Measurements from ENCODE around the gene TMCO4. TPM values are rescaled to one million over a fixed set of nuclear protein-coding genes. Genes with fewer than 3 reads are reported as not detected.
"Not testable (repeated sequence)": the region's sequence is repeated elsewhere in the genome, so short reads cannot be mapped to it uniquely, and the experiment has no call there.

The TMCO4 gene
- total and polyA plus RNA-seq, 3 donors from 2014 or later = 10.5 to 17.7 (median 14.9) TPM

DNA sequence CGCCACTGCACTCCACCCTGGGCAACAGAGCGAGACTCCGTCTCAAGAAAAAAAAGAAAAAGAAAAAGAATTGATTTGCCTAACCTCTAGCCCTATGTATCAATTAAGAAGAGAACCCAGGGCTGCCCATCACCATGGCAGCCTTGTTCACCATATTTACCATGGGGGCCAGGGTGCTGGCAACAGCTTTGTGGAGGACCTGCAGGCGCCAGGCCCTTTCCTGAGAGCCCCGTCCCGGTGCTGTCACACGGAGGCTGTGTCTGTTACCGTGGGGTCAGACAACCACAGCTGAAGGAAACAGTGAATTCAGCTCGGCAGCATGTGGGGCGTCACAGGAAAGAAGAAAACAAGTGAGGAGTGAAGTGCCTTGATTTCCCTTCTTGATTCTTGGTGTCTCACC is 162.1 kb downstream of the TMCO4 start:
- Histone ChIP-seq H3K9me3 (no peaks in the 10 kb centered on the region), H3K27me3 (no peaks in the 10 kb centered on the region), H3K4me3 (no peak overlapping the region), H3K36me3 (ENCODE audit: low read depth, missing control alignments) (no peaks in the 10 kb centered on the region), H3K4me1 (no peaks in the 10 kb centered on the region), H3K27ac (no peak overlapping the region)
- intact Hi-C loops (cut with DNase I; ENCODE audit: low total_unique reads) = no loop called here
- no peak for TF ChIP-seq POLR2A (IDR thresholded peaks at IDR 0.05)
- TF ChIP-seq, protein P1, sequence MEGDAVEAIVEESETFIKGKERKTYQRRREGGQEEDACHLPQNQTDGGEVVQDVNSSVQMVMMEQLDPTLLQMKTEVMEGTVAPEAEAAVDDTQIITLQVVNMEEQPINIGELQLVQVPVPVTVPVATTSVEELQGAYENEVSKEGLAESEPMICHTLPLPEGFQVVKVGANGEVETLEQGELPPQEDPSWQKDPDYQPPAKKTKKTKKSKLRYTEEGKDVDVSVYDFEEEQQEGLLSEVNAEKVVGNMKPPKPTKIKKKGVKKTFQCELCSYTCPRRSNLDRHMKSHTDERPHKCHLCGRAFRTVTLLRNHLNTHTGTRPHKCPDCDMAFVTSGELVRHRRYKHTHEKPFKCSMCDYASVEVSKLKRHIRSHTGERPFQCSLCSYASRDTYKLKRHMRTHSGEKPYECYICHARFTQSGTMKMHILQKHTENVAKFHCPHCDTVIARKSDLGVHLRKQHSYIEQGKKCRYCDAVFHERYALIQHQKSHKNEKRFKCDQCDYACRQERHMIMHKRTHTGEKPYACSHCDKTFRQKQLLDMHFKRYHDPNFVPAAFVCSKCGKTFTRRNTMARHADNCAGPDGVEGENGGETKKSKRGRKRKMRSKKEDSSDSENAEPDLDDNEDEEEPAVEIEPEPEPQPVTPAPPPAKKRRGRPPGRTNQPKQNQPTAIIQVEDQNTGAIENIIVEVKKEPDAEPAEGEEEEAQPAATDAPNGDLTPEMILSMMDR (IDR thresholded peaks at IDR 0.05) = no peak
- DNase-seq = no peak
- 94% methylated on average over 10 of the region's 10 CpGs for WGBS, 2 donors

DNA sequence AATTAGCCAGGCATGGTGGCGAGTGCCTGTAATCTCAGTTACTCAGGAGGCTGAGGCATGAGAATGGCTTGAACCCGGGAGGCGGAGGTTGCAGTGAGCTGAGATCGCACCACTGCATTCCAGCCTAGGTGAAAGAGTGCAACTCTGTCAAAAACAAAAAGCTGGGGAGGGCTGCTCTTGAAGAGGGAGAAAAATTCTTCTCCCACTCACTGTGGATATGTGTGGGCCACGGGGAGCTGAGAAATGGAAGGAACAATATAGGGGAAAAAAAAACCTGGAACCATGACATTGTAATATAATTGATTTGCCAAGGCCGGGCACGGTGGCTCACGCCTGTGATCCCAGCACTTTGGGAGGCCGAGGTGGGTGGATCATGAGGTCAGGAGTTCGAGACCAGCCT is 163.0 kb downstream of the TMCO4 start:
- H3K27ac ChIP-seq; DNase-seq; intact Hi-C loops (cut with DNase I; ENCODE audit: low total_unique reads); H3K9me3 ChIP-seq; H3K4me1 ChIP-seq; H3K36me3 ChIP-seq (ENCODE audit: low read depth, missing control alignments); H3K27me3 ChIP-seq; H3K4me3 ChIP-seq: not testable (repeated sequence)
- WGBS, 2 donors = 90 to 91% methylated on average over 10 of the region's 10 CpGs

DNA sequence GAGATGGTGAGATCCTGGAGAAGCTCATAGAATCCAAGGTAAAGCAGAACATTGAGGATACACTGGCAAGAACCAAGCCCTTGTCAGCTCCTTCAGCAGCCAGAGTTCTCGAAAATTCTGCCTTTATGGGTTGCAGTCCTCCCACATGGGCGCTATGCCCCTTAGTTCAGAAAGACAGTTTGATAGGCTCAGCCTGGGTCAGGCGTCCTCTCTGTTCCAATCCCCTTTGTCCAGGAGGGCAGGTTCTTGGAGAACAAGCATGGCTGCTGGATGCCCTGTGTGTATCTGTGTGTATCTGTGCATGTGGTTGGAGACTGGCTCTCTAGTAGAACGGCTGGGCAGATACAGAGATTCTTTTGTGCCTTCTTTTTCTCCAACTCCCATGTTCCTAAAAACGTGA is 163.7 kb downstream of the TMCO4 start:
- TF ChIP-seq, protein P1 (IDR thresholded peaks at IDR 0.05) = no peak
- no peak for TF ChIP-seq POLR2A (IDR thresholded peaks at IDR 0.05)
- H3K27me3 ChIP-seq = no peaks in the 10 kb centered on the region
- DNase-seq = no peak
- no peak overlapping the region for H3K27ac ChIP-seq
- no peaks in the 10 kb centered on the region for H3K4me1 ChIP-seq
- WGBS, 2 donors = 85 to 87% methylated on average over 5 of the region's 5 CpGs
- no peaks in the 10 kb centered on the region for H3K9me3 ChIP-seq
- H3K36me3 ChIP-seq (ENCODE audit: low read depth, missing control alignments) = no peaks in the 10 kb centered on the region
- intact Hi-C loops (cut with DNase I; ENCODE audit: low total_unique reads) = no loop called here
- no peak overlapping the region for H3K4me3 ChIP-seq

DNA sequence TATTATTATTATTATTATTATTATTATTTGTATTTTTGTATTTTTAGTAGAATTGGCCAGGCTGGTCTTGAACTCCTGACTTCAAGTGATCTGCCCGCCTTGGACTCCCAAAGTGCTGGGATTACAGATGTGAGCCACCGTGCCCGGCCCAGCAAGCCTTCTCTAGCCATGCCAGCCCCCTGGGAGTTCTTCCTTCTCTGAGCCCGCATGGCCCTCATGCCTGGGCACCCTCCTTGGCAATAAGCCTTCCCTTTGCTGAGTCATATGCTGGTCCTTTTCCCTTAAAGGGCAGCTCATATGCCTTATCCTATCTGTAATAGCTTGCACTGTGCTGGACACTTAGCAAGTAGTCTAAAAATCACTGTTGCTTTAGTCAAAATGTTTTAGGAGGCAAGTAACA is 164.1 kb downstream of the TMCO4 start:
- Histone ChIP-seq H3K27me3 (no peaks in the 10 kb centered on the region), H3K27ac (no peak overlapping the region), H3K36me3 (ENCODE audit: low read depth, missing control alignments) (no peaks in the 10 kb centered on the region), H3K9me3 (no peaks in the 10 kb centered on the region), H3K4me1 (no peaks in the 10 kb centered on the region), H3K4me3 (no peak overlapping the region)
- TF ChIP-seq, protein P1 (IDR thresholded peaks at IDR 0.05) = no peak
- no peak for TF ChIP-seq POLR2A (IDR thresholded peaks at IDR 0.05)
- no peak for DNase-seq
- 85 to 98% methylated on average over 4 of the region's 4 CpGs for WGBS, 2 donors
- intact Hi-C loops (cut with DNase I; ENCODE audit: low total_unique reads) = no loop called here

DNA sequence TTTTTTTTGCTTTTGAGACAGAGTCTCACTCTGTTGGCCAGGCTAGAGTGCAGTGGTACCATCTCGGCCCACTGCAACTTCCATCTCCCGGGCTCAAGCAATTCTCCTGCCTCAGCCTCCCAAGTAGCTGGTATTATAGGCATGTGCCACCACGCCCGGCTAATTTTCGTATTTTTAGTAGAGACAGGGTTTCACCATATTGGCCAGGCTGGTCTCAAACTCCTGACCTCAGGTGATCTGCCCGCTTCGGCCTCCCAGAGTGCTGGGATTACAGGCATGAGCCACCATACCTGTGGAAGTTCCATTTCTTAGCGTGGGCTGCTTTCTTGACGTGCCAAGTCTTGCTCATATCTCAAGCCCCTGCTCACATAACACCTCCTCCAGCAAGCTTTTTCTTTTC is 164.7 kb downstream of the TMCO4 start:
- H3K4me3 ChIP-seq; H3K4me1 ChIP-seq; DNase-seq; H3K27me3 ChIP-seq; intact Hi-C loops (cut with DNase I; ENCODE audit: low total_unique reads); H3K27ac ChIP-seq; H3K9me3 ChIP-seq; H3K36me3 ChIP-seq (ENCODE audit: low read depth, missing control alignments): not testable (repeated sequence)
- WGBS, 2 donors = 93 to 96% methylated on average over 9 of the region's 9 CpGs

DNA sequence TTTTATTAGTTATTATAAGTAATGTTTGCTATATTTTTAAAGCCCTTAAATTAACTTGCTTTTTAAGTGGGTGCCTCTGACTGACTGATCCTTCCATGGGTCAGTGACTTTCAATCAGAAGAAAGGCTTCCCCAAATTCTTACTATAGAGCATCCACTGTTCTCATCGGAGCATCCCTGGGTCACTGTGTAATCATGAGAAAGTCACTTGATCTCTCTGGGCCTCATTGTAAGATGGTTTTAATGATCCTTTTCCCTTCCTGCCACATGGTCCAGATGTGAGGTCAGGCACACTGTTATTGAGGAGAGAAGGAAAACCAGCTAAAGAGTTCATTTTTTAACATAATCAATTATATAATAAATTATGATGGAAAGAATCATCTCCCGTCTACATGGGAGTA is 166.6 kb downstream of the TMCO4 start:
- no peak overlapping the region for H3K27ac ChIP-seq
- intact Hi-C loops (cut with DNase I; ENCODE audit: low total_unique reads) = no loop called here
- H3K9me3 ChIP-seq = no peaks in the 10 kb centered on the region
- WGBS, 2 donors = 91 to 92% methylated on average over 2 of the region's 2 CpGs
- DNase-seq = no peak
- H3K4me3 ChIP-seq = no peak overlapping the region
- H3K27me3 ChIP-seq = no peaks in the 10 kb centered on the region
- TF ChIP-seq POLR2A (IDR thresholded peaks at IDR 0.05) = no peak
- TF ChIP-seq, protein P1 (IDR thresholded peaks at IDR 0.05) = no peak
- H3K36me3 ChIP-seq (ENCODE audit: low read depth, missing control alignments) = no peaks in the 10 kb centered on the region
- no peaks in the 10 kb centered on the region for H3K4me1 ChIP-seq

Other genes starting within 250 kb of the TMCO4 start
- gene NBL1, start 155.6 kb downstream of the TMCO4 start, total RNA-seq = 10 to 100 TPM; 44.3 to 73.3 TPM
- 141 TPM for gene NBL1, start 155.6 kb downstream of the TMCO4 start, polyA plus RNA-seq (ENCODE audit: insufficient read depth, low read depth, low replicate concordance)
- gene HTR6, start 135.0 kb downstream of the TMCO4 start, total RNA-seq = under 1 TPM; 0.55 to 0.68 TPM
- gene HTR6, start 135.0 kb downstream of the TMCO4 start, polyA plus RNA-seq (ENCODE audit: insufficient read depth, low read depth, low replicate concordance) = 0.21 TPM
- under 1 TPM in 1 of 2 donors, not detected in 1; 0.19 TPM for gene RNF186, start 15.4 kb upstream of the TMCO4 start, total RNA-seq
- not detected for gene RNF186, start 15.4 kb upstream of the TMCO4 start, polyA plus RNA-seq (ENCODE audit: insufficient read depth, low read depth, low replicate concordance)
- 10 to 100 TPM; 29.7 to 37.6 TPM for gene OTUD3, start 82.5 kb upstream of the TMCO4 start, total RNA-seq
- 22.8 TPM for gene OTUD3, start 82.5 kb upstream of the TMCO4 start, polyA plus RNA-seq (ENCODE audit: insufficient read depth, low read depth, low replicate concordance)
- gene PLA2G2E, start 123.7 kb upstream of the TMCO4 start, total RNA-seq = not detected
- not detected for gene PLA2G2E, start 123.7 kb upstream of the TMCO4 start, polyA plus RNA-seq (ENCODE audit: insufficient read depth, low read depth, low replicate concordance)
- 1 to 10 TPM; 7.1 to 8.3 TPM for gene PLA2G2A, start 179.7 kb upstream of the TMCO4 start, total RNA-seq
- 60.8 TPM for gene PLA2G2A, start 179.7 kb upstream of the TMCO4 start, polyA plus RNA-seq (ENCODE audit: insufficient read depth, low read depth, low replicate concordance)